GM21528 (cell line): ENCODE measurements around the gene RASIP1.
"Not testable (repeated sequence)": the region's sequence is repeated elsewhere in the genome, so short reads cannot be mapped to it uniquely, and the experiment has no call there.

Source experiments
- ATAC-seq: cut with Tn5 transposase; IDR thresholded peaks from one replicate; pipeline ENCODE4 v1.9.1; 2021; ENCODE audit warnings: mild to moderate bottlenecking, moderate library complexity; ENCODE audit not compliant: unreplicated experiment, low FRiP score

Gene RASIP1, protein sequence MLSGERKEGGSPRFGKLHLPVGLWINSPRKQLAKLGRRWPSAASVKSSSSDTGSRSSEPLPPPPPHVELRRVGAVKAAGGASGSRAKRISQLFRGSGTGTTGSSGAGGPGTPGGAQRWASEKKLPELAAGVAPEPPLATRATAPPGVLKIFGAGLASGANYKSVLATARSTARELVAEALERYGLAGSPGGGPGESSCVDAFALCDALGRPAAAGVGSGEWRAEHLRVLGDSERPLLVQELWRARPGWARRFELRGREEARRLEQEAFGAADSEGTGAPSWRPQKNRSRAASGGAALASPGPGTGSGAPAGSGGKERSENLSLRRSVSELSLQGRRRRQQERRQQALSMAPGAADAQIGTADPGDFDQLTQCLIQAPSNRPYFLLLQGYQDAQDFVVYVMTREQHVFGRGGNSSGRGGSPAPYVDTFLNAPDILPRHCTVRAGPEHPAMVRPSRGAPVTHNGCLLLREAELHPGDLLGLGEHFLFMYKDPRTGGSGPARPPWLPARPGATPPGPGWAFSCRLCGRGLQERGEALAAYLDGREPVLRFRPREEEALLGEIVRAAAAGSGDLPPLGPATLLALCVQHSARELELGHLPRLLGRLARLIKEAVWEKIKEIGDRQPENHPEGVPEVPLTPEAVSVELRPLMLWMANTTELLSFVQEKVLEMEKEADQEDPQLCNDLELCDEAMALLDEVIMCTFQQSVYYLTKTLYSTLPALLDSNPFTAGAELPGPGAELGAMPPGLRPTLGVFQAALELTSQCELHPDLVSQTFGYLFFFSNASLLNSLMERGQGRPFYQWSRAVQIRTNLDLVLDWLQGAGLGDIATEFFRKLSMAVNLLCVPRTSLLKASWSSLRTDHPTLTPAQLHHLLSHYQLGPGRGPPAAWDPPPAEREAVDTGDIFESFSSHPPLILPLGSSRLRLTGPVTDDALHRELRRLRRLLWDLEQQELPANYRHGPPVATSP

DNA sequence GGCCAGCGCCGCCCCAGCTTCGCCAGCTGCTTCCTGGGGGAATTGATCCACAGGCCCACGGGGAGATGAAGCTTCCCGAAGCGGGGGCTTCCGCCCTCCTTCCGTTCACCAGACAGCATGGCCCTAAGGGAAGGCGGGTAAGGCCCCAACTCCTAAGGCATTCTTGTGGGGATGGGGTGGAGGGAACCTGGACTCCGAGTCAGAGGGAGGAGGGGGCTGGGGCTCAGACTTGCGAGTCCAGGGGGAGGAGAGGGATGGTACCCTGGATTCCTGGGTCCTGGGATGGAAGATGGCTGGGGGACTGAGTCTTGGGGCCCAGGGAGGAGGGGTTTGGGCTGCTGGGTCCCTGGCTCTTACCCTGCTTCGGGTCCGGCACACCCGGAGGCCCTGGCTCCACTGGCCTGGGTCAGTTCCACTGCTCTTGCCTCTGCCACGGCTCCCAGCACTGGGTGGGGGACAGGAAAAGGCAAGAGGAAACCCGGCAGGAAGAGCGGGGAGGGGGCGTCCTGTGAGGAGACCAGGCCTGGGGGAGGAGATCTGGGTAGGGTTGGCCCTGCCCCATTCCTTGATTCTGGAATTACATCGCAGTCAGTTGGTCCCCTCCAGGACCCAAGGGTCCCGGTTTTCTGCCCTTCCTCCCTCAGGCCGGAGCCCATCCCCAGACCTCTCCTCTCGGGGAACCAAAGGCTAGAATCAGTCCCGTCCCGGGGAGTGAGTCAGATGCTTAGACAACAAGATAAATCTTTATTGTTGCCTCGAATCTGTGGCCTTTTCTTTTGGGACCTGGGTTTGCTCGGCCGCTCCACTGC, at the start of gene RASIP1:
Gene RASIP1, minus strand, starts transcription at position 447 of the 809 bp plus-strand sequence. Its CDS starts 328 bp downstream, at position 119.
- no peak for ATAC-seq

DNA sequence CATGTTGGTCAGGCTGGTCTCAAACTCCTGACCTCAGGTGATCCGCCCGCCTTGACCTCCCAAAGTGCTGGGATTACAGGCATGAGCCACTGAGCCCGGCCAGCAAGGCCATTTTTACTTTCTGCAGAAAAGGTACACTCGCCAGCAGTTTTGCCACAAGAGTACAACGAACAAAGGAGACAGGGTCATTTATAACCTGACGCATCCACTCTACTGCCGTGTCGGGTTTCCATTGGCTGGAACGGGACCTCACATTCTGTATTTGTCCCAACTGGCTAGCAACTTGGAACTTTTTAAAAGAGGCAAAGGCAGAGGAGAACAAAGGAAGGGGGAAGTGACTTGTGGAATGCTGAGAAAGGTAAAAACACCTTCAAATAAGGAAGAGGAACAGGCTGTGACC, 46.9 kb upstream of the RASIP1 start:
- ATAC-seq: not testable (repeated sequence)

DNA sequence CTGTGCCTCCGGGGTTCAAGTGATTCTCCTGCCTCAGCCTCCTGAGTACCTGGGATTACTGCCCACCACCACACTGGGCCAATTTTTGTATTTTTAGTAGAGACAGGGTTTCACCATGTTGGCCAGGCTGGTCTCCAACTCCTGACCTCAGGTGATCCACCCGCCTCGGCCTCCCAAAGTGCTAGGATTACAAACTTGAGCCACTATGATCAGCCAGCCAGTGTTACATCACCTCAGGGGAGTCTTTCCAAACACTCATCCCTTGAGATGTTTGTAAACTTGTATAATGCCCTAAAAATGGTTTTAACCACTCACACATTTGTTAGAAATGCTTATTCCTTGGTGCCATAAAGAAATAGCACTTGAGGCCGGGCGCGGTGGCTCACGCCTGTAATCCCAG, 46.0 kb upstream of the RASIP1 start:
- not testable (repeated sequence) for ATAC-seq

DNA sequence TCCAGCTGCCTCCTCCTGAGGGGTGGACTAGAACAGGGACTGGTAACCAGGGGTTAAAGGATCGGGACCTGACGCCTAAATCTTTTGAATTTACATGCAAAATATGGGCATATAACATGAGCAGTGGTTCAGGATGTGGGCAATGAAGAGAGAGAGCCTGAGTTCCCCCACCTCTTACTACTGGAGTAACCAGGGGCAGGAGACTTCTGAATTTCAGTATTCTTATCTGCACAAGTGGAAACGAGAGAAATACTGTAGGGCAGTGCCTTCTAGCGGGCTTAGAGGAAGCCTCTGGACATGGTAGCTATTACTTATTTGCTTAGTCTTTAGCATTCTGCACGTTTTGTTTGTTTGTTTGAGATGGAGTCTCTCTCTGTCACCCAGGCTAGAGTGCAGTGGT, 44.1 kb upstream of the RASIP1 start:
- no peak for ATAC-seq

DNA sequence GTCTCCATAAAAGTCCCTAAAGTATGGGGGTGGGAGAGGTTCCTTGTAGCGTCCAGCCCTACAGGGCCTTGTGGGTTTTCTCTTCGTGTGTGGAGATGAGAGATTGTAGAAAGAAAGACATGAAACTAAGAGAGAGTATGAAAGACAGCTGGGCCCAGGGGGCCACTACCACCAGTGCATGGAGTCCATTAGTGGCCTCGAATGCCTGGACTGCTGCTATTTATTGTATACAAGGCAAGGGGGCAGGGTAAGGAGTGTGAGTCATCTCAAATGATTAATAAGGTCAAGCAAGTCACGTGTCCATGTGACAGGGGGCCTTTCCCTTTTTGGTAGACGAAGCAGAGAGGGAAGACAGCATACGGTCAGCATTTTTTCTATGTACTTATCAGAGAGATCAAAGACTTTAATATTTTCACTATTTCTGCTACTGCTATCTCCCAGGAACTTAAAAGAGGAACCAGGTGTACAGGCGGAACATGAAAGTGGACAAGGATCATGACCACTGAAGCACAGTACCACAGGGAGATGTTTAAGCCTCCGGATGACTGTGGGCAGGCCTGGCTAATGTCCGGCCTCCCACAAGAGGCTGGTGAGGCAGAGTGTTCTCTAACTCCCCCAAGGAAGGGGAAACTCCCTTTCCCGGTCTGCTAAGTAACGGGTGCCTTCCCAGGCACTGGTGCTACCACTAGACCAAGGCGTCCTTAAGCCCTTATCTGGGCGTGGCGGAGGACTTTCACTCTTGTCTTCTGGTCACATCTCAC, 40.4 kb upstream of the RASIP1 start:
- no peak for ATAC-seq

DNA sequence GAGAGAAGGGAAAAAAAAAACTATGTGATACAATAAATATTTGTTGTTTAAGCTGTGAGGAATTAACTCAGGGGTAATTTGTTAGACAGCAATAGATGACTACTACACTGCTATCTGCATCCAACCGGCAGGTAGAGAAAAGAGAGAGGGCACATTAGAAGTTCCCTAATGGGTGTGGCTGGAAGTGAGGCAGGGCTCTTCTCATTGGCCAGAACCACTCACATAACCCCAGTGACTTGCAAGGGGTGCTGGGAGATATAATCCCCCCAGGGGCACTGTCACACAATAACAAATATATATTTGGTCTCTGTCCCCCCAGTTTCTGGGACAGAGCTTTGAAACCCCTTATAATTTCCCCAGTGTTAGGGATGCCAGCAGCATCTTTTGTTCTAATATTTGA, 39.2 kb upstream of the RASIP1 start:
- ATAC-seq: no peak

DNA sequence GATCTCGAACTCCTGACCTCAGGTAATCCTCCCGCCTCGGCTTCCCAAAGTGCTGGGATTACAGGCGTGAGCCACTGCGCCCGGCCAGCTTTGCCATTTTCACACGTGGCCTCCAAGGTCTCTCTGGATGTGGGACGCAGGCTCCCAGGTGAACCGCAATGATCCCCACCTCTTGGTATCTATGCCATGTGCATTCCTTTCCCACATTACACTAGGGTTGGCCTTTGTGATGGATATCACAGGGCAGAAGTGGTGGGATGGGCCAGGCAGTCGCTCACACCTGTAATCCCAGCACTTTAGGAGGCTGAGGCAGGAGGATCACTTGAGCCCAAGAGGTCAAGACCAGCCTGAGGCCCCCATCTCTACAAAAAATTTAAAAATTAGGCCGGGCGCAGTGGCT, 37.3 kb upstream of the RASIP1 start:
- ATAC-seq: no peak

DNA sequence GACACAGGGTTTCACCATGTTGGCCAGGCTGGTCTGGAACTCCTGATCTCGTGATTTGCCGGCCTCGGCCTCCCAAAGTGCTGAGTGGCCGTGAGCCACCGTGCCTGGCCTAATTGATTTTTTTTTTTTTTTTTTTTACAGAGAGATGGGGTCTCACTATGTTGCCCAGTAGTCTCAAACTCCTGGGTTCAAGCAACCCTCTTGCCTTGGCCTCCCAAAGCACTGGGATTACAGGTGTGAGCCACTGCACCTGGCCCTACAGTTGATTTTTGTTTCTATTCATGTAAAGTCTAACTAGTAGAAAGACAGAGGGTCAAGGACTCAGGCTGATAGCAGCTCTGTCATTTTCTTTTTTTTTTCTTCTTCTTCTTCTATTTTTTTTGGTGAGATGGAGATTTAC, 36.7 kb upstream of the RASIP1 start:
- ATAC-seq: no peak

DNA sequence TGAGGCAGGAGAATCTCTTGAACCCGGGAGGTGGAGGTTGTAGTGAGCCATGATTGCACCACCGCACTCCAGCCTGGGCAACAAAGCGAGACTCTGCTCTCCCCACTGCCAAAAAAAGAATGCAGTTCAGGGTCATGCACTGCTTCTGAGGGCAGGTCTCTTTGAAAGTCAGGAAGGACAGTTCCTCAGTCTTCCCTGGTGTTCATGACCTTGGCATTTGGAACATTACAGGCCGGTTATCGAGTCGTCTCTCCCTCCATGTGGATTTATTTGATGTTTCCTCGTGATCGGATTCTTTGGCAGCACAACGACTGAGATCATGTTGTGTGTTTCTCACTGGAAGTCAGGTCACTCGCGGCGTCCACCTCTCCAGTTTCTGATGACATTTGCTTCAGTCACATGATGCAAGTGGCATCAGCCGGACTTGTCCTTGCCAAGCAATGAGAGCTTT, 32.1 kb upstream of the RASIP1 start:
- ATAC-seq: no peak

DNA sequence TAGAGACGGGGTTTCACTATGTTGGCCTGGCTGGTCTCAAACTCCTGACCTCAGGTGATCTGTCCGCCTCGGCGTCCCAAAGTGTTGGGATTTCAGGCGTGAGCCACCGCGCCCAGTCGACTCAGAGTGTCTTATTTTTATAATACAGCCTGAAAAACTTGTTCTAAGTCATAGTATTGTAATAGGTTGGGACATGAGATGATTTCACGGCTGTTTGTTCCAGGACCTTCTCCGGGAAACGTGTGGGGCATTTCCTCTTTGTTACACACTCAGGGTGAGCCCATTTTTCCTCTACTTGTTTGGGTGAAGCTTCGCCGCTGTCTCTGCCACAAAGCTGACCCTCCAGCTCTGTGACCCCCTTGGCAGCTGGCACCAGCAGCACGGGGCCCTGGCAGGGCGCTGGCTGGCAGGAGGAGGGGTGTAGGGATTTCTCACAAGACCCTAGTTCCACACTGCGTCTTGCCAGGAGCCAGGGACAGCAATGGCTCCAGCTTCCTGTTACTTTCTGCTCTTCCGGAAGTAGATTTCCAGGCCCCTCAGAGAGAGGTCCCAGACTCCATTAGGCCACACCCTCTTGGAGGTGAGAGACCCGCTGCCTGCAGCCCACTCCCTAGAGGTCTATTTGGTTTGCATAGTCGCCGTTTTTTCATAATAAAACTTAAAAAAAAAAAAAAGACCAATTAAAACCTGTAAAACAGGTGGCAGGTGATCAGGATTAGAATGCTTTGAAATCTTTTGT, 30.5 kb upstream of the RASIP1 start:
- ATAC-seq: no peak

DNA sequence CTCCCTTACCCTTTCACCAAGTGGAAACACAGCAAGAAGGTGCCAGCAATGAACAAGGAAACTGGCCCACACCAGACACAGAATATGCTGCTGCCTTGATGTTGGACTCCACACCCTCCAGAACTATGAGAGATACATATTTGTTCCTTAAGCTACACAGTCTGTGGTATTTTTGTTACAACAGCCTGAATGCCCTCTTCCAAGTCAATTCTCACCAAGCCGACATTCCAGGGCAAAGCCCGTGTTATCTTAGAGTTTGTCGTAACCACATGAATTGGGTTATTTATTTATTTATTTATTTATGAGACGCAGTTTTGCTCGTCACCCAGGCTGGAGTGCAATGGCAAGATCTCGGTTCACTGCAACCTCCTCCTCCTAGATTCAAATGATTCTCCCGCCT, 29.9 kb upstream of the RASIP1 start:
- ATAC-seq: no peak

DNA sequence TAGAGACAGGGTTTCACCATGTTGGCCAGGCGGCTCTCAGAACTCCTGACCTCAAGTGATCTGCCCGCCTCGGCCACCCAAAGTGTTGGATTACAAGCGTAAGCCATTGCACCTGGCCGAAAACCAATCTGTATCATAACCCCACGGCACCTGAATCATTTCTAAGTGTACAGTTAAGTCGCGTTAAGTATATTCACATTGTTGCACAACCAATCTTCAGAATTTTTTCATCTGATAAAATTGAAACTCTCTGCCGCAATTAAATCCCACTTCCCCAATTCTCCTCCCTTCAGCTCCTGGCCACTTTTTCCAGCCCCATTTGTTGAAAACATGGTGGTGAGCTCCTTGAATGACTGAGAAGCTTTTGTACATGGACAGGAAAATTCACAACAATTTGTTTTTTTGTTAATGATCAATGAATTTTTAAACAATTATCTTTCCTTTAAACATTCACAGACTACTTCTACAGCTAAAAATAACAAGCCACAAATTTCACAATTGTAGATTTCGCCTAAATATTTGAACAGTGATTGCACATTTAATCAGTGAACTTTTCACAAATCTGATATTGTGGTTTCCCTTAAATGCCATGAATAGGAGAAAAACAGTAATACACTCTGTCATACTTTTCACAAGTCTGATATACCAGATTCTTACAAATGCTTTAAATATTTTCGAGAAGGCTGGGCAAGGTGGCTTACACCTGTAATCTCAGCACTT, 28.7 kb upstream of the RASIP1 start:
- no peak for ATAC-seq

DNA sequence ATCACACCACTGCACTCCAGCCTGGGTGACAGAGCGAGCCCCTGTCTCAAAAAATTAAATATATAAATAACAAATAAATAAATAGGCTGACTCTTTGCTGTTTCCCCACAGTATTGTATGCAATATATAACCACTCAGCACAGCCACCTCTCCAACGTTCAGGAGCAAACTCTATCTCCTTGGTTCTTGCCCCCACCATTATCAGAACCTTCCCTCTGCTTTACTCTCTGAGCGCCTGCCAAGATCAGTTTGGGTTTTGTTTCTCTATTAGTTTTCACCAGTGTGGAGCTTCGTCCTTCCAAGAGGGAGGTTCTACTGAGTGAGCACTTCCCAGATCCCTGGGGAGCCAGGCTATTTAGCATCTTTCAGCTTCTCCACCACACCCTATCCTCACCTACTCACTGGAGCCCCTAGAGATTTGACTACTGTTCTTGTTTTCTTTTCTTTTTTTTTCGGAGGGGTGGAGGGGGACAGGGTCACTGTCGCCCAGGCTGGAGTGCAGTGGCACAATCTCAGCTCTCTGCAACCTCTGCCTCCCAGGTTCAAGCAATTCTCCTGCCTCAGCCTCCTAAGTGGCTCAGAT, 27.9 kb upstream of the RASIP1 start:
- ATAC-seq: not testable (repeated sequence)

DNA sequence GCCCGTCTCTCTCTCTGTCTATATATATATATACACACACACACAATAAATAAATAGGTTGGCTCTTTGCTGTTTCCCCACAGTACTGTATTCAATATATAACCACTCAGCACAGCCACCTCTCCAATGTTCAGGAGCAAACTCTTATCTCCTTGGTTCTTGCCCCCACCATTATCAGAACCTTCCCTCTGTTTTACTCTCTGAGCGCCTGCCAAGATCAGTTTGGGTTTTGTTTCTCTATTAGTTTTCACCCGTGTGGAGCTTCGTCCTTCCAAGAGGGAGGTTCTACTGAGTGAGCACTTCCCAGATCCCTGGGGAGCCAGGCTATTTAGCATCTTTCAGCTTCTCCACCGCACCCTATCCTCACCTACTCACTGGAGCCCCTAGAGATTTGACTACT, 25.4 kb upstream of the RASIP1 start:
- not testable (repeated sequence) for ATAC-seq

DNA sequence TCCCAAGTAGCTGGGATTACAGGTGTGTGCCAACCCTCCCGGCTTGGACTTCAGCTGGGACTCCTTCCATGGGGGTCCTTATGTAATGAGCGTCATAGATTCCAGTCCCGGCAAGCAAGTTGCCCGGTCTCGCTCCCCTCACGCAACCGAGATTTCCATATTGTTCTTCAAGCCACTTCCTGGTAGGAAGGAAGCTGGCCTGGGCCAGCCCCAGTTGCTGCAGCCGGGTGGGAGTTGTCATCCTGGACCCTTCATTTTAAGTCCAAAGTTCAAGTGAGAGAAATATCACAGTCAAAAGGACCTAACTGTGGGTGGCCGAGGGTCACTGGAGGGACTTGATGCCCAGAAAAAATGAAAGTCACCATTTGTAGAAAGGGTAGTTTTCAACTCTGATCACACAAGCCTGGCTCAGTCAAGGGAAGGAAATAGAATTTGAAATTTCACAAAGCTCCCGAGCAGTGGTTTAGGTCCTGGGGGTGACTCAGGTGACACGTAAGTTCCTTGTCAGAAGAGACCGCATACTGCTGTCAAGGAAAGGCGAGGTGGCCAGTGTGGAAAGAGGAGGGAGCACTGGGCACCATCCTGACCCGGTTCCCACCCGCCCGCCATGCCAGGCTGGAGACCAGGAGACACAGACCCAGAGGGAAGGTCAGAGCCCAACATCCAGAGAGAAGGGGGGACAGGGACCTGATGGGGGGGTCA, 20.2 kb upstream of the RASIP1 start:
- no peak for ATAC-seq

DNA sequence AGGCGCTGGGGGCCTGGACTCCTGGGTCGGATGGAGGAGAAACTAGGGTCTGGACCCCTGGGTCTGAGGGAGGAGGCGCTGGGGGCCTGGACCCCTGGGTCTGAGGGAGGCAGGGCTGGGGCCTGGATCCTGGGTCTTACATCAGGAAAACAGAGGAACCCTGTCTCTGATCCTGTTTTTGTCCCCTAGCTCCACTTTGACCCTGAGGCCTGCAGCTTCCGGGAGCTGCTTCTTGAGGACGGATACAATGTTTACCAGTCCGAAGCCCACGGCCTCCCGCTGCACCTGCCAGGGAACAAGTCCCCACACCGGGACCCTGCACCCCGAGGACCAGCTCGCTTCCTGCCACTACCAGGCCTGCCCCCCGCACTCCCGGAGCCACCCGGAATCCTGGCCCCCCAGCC, 17.3 kb upstream of the RASIP1 start:
- no peak for ATAC-seq

DNA sequence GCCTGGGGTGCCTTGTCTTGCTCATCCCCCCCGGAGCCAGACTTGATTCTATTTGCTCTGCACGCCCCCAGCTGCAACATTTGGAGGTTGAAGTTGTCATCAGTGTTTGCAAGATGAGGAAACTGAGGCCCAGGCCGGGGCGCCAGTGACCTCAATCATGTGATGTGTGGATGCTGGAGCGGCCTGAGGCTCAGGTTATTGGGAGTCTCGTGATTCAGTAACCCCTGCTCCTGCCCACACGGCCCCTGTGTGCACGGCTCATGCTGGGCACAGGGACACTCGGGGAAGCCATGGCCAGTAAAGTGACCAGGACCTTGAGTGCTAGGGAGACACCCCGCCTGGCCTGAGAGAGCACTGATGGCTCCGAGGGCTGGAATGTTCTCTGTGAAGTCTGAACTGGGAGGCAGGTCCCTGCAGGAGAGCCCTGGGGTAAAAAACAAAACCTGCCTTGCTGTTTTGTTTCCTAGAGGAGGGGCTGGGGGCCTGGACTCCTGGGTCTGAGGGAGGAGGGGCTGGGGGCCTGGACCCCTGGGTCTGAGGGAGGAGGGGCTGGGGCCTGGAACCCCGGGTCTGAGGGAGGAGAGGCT, 16.8 kb upstream of the RASIP1 start:
- ATAC-seq: no peak
